Hematopoietic multipotent progenitor cell treated with erythropoietin and hydrocortisone succinate and interleukin-3 and kit ligand, for 6 days (in vitro differentiated cells): ENCODE measurements around the gene ANKRD36.
"Not testable (repeated sequence)": the region's sequence is repeated elsewhere in the genome, so short reads cannot be mapped to it uniquely, and the experiment has no call there.

Experiments
- DNase-seq: peaks from one replicate; pipeline ENCODE4 v3.0.0-alpha.2; 2015

ANKRD36 gene

DNA sequence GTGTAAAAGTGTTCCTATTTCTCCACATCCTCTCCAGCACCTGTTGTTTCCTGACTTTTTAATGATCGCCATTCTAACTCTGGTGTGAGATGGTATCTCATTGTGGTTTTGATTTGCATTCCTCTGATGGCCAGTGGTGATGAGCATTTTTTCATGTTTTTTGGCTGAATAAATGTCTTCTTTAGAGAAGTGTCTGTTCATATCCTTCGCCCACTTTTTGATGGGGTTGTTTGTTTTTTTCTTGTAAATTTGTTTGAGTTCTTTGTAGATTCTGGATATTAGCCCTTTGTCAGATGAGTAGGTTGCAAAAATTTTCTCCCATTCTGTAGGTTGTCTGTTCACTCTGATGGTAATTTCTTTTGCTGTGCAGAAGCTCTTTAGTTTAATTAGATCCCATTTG, 16.1 kb downstream of the ANKRD36 start:
- DNase-seq: not testable (repeated sequence)

DNA sequence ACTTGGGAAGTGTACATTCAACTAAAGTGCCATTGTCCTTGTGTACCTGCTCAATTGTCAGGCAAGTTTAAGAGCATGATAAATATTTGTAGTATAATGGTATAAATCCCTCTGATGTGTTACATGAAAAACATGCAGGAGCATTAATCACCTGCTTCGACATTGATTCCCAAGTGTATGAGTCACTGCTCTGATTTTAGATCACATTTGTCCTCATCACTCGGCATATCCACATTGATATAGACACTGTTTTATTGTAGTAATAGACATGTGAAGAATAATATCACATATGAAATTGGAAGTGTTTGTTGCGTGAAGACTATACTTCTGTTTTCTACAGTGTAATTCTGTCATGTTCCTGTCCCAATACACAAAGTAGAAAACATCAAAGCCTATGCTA, 31.1 kb downstream of the ANKRD36 start:
- DNase-seq: not testable (repeated sequence)

DNA sequence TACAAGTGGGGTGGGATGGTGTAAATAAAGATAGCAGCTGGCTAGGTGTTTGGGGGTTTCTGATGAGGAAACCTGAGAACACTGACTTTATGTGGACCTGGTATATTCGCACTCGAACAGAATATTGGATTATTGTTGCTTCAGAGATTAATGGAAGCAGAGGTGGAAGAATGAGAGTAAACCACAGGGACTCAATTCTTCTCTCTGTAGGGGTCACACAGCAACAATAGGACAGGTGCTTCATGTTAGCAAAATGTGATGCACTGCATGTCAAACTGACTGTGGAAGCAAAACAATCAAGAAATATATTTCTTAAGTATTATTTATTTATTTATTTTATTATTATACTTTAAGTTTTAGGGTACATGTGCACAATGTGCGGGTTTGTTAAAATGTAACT, 53.6 kb downstream of the ANKRD36 start:
- not testable (repeated sequence) for DNase-seq

DNA sequence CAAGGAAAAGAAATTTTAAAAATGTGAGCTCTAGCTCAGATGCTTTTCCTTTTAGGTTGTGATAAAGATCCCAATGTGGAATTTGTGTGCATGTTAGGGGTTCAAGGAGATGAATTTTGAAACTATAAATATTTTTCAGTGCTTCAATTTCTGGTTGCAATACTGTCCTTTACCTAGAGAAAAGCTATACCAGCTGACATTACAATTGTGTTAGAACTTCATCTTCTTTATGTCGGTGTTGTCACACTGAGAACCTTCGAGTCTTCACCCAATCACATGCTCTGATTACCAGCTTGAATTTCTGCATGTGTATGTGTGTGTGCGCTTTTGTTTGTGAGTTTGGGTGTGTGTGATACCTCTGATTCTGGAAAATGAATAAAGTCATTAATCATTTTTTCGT, 55.0 kb downstream of the ANKRD36 start:
- DNase-seq: not testable (repeated sequence)

DNA sequence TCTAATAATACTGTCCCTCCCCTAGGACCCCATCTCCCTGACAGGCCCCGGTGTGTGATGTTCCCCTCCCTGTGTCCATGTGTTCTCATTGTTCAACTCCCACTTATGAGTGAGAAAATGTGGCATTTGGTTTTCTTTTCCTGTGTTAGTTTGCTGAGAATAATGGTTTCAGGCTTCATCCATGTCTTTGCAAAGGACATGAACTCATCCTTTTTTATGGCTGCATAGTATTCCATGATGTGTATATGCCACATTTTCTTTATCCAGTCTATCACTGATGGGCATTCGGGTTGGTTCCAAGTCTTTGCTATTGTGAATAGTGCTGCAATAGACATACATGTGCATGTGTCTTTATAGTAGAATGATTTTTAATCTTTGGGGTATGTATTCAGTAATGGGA, 55.6 kb downstream of the ANKRD36 start:
- DNase-seq: not testable (repeated sequence)

DNA sequence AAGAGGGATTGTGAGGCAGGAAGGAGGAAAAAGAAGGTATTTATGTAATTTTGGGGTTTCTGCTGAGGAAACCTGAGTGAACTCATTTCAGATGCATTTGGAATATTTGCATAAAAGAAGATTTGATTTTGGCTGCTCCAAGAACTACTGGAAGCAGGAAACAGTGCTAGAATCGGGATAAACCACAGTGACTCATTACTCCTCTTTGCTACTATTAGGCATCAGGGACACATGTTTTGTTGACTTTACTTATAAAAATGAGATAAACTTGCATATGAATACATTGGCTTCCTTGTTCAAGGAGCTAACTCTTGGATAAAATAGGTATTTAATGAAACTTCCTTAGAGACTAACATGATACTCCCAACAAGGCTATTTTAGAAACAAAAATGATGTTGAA, 67.4 kb downstream of the ANKRD36 start:
- DNase-seq: not testable (repeated sequence)

DNA sequence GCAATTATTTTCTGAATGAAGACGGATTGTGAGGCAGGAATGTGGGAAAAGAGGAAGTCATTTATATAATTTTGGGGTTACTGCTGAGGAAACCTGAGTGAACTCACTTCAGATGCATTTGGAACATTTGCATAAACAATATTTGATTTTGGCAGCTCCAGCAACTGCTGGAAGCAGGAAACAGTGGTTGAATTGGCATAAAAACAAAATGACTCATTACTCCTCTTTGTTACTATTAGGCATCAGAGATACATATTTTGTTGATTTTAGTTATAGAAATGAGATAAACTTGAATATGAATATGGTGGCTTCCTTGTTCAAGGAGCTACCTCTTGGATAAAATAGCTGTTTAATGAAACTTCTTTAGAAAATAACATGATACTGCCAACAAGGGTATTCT, 82.4 kb downstream of the ANKRD36 start:
- not testable (repeated sequence) for DNase-seq

DNA sequence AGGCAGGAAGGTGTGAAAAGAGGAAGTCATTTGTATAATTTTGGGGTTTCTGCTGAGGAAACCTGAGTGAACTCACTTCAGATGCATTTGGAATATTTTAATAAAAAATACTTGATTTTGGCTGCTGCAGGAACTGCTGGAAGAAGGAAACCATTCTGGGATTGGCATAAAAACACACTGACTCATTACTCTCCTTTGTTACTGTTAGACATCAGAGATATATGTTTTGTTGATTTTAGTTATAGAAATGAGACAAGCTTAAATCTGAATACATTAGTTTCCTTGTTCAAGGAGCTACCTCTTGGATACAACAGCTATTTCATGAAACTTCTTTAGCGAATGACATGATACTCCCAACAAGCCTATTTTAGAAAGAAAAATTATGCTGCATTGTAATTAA, 84.3 kb downstream of the ANKRD36 start:
- not testable (repeated sequence) for DNase-seq

DNA sequence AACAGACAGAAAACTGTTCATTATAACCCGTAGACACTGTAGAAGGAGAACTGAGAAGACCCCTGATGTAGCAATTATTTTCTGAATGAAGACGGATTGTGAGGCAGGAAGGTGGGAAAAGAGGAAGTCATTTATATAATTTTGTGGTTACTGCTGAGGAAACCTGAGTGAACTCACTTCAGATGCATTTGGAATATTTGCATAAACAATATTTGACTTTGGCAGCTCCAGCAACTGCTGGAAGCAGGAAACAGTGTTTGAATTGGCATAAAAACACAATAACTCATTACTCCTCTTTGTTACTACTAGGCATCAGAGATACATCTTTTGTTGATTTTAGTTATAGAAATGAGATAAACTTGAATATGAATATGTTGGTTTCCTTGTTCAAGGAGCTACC, 87.9 kb downstream of the ANKRD36 start:
- not testable (repeated sequence) for DNase-seq

DNA sequence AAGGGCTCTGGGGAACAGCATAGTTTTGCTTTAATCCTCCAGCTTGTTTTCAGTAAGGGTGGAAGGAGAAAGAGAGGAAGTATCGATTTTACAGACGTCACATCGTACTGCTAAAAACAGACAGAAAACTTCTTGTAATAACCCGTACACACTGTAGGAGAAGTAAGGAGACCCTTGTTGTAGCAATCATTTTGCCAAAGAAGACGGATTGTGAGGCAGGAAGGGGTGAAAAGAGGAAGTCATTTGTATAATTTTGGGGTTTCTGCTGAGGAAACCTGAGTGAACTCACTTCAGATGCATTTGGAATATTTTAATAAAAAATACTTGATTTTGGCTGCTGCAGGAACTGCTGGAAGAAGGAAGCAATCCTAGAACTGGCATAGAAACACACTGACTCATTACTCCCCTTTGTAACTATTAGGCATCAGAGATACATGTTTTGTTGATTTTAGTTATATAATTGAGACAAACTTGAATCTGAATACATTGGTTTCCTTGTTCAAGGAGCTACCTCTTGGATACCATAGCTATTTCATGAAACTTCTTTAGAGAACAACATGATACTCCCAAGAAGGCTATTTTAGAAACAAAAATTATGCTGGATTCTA, 89.8 kb downstream of the ANKRD36 start:
- peak; percentile 9 for DNase-seq

DNA sequence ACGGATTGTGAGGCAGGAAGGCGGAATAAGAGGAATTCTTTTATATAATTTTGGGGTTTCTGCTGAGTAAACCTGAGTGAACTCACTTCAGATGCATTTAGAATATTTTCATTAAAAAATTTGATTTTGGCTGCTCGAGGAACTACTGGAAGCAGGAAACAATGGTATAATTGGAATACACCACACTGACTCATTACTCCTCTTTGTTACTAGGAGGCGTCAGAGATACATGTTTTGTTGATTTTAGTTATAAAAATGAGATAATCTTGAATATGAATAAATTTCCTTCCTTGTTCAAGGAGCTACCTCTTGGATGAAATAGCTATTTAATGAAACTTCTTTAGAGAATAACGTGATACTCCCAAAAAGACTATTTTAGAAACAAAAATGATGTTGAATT, 97.4 kb downstream of the ANKRD36 start:
- DNase-seq: no peak

DNA sequence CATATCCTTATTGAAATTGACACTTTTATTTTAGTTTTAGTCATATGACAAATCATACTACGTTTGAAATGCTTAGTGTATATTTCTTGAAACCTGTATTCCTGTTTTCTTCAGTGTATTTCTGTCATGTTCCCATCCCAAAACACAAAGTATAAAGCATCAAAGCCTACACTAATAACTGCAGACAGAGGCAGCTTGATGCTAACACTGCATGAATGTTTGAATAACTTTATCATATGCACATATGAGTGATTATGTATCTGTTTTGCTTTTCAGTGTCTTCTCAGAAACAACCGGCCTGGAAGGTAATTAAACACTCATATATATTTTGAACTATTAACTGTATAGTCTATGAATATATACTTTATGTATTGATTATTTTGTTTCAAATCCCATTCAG, 102.1 kb downstream of the ANKRD36 start:
- DNase-seq: not testable (repeated sequence)

DNA sequence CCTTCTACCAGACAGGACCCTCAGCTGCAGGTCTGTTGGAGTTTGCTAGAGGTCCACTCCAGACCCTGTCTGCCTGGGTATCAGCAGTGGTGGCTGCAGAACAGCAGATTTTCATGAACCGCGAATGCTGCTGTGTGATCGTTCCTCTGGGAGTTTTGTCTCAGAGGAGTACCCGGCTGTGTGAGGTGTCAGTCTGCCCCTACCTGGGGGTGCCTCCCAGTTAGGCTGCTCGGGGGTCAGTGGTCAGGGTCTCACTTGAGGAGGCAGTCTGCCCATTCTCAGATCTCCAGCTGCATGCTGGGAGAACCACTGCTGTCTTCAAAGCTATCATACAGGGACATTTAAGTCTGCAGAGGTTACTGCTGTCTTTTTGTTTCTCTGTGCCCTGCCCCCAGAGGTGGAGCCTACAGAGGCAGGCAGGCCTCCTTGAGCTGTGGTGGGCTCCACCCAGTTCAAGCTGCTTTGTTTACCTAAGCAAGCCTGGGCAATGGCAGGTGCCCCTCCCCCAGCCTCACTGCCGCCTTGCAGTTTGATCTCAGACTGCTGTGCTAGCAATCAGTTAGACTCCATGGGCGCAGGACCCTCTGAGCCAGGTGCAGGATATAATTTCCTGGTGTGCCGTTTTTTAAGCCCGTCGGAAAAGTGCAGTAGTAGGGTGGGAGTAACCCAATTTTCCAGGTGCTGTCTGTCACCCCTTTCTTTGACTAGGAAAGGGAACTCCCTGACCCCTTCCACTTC, 118.1 kb downstream of the ANKRD36 start:
- DNase-seq: not testable (repeated sequence)

DNA sequence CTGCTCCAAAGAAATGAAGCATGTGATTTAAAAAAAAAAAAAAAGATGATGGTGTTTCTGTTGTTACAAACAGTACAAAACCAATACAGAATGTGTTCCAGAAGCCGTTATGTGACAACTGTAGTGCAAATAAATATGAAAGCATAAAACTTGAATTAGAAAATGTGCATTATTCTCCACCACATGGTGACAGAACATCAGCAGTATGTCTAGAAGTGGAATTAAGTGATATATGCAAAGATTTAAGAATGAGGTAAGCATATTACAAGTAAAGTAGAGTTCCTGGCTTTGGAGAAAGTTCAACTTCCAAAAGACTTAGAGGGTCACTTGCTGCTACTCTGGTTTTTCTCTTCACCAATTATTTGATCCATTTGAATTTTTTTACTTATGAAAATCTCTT, 120.0 kb downstream of the ANKRD36 start:
- DNase-seq: not testable (repeated sequence)

DNA sequence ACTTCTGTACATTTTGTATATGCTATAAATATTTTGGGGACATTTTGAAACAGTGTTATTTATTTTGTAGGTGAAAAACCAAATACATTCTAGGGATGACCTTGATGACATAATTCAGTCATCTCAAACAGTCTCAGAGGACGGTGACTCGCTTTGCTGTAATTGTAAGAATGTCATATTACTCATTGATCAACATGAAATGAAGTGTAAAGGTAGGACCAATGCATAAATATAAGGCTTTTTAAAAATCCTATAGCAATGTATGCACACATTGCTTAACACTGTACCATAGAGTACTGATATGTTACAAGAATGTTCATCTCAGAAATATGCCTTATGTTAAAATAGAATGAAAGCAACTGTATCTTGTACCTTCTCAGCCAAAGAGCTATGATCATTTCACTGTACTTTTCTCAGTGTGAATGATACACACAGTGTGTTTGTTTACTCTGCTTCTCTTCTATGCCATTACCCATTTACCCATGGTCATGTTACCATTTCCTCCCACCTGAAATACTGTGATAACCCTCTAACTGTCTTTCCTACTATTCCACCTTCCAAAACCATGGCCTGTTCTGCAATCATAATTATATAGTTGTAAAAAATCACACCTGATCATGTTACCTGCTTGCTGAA, 120.8 kb downstream of the ANKRD36 start:
- not testable (repeated sequence) for DNase-seq

DNA sequence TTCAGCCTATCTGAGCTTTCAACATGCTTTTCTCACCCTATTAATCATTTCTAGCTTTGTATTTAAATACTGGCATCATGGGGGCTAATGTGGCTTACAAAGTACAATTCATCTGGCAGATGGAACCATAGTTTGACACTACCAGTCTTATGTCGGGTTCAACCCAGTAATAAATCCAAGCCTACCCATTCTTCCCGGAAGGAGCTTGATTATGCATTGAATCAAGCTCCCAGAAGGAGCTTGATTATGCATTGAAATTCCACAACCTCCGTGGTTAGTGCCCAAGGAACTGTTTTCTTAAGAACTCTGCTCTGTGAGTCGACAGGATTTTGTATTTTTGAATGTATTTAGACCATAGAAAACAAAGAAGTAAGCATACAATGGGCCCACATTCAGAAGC, 148.2 kb downstream of the ANKRD36 start:
- DNase-seq: not testable (repeated sequence)

DNA sequence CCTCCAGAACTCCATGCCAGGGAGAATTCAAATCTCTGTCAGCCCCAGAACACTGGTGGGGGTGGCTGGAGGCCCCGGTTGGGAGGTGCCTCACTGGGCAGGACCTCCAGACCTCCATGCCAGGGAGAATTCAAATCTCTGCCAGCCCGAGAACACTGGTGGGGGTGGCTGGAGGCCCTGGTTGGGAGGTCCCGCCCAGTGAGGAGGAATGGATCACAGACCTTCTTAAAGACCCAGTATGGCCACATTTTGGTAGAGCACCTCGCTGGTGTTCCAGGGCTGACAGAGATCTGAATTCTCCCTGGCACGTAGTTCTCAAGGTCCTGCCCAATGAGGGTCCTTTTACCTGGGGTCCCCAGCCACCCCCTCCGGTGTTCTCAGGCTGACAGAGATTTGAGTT, 153.5 kb downstream of the ANKRD36 start:
- DNase-seq: not testable (repeated sequence)

DNA sequence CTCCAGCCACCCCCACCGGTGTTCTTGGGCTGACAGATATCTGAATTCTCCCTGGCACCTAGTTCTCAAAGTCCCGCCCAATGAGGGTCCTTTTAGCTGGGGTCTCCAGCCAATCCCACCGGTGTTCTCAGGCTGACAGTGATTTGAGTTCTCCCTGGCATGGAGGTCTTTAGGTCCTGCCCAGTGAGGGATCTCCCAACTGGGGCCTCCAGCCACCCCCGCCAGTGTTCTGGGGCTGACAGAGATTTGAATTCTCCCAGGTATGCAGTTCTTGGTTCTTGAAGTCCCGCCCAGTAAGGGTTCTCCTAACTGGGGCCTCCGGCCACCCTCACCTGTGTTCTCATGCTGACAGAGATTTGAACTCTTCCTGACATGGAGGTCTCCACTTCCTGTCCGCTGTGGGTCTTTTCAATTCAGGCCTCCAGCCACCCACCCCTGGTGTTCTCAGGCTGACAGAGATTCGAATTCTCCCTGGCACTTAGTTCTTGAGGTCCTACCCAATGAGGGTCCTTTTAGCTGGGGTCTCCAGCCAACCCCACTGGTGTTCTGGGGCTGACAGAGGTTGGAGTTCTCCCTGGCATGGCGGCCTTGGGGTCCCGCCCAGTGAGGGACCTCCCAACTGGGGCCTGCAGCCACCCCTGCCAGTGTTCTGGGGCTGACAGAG, 154.6 kb downstream of the ANKRD36 start:
- DNase-seq: peak; percentile 0

DNA sequence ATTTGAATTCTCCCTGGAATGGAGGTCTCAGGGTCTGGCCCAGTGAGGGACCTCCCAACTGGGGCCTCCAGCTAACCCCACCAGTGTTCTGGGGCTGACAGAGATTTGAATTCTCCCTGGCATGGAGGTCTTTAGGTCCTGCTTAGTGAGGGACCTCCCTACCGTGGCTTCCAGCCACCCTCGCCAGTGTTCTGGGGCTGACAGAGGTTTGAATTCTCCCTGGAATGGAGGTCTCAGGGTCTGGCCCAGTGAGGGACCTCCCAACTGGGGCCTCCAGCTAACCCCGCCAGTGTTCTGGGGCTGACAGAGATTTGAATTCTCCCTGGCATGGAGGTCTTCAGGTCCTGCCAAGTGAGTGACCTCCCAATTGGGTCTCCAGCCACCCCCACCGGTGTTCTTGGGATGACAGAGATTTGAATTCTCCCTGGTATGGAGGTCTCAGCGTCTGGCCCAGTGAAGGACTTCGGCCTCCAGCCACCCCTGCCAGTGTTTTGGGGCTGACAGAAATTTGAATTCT, 155.2 kb downstream of the ANKRD36 start:
- DNase-seq: not testable (repeated sequence)

DNA sequence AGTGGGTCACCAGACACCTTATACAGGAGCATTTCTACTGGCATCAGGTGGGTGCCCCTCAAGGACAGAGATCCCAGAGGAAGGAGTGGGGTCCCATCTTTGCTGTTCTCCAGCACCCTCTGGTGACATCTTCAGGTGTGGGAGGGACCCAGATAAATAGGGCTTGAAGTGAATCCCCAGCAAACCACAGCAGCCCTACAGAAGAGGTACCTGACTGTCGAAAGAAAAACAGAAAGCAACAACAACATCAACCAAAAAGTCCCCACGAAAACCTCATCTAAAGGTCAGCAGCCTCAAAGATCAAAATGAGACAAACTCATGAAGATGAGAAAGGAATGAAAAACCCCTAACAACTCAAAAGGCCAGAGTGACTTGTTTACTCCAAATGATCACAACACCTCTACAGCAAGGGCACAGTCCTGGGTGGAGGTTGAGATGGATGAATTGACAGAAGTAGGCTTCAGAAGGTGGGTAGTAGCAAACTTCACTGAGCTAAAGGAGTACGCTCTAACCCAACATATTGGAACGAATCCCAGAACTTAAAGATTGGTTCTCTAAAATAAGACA, 163.4 kb downstream of the ANKRD36 start:
- DNase-seq: not testable (repeated sequence)

DNA sequence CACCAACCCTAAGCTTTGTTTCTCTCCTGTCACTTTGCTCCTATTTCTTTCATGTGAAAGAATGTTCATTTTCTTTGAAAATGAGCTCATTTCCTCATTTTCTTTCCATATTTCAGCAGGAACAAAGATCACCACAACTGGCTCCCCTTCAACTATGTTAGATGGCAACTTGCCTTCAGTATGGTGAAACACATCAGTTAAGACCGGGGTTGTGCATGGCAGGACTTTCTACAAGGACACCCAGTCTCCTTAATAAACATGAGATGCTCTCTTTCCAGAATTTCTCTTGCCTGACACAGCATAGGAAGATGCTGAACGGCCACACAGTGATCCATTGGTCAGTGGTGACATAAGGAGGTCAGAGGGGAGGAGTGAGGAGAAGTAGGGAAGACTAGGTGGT, 172.2 kb downstream of the ANKRD36 start:
- DNase-seq: not testable (repeated sequence)

DNA sequence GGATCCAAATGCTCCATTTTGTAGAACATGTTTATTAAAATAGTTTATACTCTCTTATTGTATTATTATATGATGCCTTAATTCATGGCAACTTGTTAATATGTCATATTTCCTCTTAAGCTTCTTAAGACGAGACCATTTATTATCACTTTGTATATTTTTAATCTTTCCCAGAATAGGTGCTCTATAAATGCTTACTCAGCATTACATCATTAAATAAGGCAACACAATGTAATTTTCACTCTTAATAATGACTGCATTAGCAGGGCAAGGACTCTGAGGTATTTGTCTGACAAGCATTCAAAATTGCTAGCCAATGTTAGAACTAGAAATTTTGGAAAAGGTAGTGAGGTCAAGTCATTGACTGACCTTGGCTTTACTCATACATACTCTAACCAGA, 180.7 kb downstream of the ANKRD36 start:
- not testable (repeated sequence) for DNase-seq
